CD14-positive monocyte (primary cell): Measurements from ENCODE around the gene IFNA14. TPM values are rescaled to one million over a fixed set of nuclear protein-coding genes. Genes with fewer than 3 reads are reported as not detected.
"Not testable (repeated sequence)": the region's sequence is repeated elsewhere in the genome, so short reads cannot be mapped to it uniquely, and the experiment has no call there.

Experiments used
- DNase-seq, 3 donors: peaks; one replicate each; pipeline ENCODE4 v3.0.0-alpha.2; 2011 to 2022
- H2AFZ ChIP-seq: 2 replicates; pipeline ENCODE4 v1.6.0; 2012; ENCODE audit warnings: mild to moderate bottlenecking, low read depth, low read length, inconsistent platforms; ENCODE audit not compliant: insufficient read depth, poor library complexity, severe bottlenecking
- H3K27ac ChIP-seq, 2 donors: 1 replicate in 1 of 2; 2 replicates in 1 of 2; pipeline ENCODE4 v1.5.1; 2012 to 2013; ENCODE audit warnings: low read length in 2 of 2, control low read depth in 1 of 2, inconsistent platforms in 1 of 2, low read depth in 1 of 2, mild to moderate bottlenecking in 1 of 2
- H3K27me3 ChIP-seq, 2 donors: one replicate each; pipeline versions ENCODE4 v1.6.0 to v1.6.1; 2011 to 2013; ENCODE audit warnings: low read length in 2 of 2; ENCODE audit not compliant: control insufficient read depth in 2 of 2, insufficient read depth in 2 of 2
- H3K36me3 ChIP-seq, 2 donors: replicated peaks in 1 of 2; 1 replicate in 1 of 2; 2 replicates in 1 of 2; pipeline versions ENCODE4 v1.5.1 to v1.6.1; 2012 to 2013; ENCODE audit warnings: low read length in 2 of 2, control low read depth in 1 of 2, inconsistent platforms in 1 of 2, mild to moderate bottlenecking in 1 of 2; ENCODE audit not compliant: insufficient read depth in 2 of 2, control insufficient read depth in 1 of 2
- H3K4me1 ChIP-seq, 2 donors: 1 replicate in 1 of 2; 2 replicates in 1 of 2; pipeline versions ENCODE4 v1.5.1 to v1.6.1; 2012 to 2013; ENCODE audit warnings: low read length in 2 of 2, control low read depth in 1 of 2, inconsistent platforms in 1 of 2, mild to moderate bottlenecking in 1 of 2, moderate library complexity in 1 of 2; ENCODE audit not compliant: insufficient read depth in 2 of 2, control insufficient read depth in 1 of 2
- H3K4me2 ChIP-seq: replicated peaks from 2 replicates; pipeline ENCODE3; 2012; ENCODE audit warnings: low read length, moderate library complexity, mild to moderate bottlenecking; ENCODE audit not compliant: poor library complexity, severe bottlenecking; ENCODE audit errors: extremely low read depth
- H3K4me3 ChIP-seq, 3 experiments: fragments of 200-600 bp in 1 of 3; sonication (generic) in 1 of 3; replicated peaks in 1 of 3; 1 replicate in 2 of 3; 2 replicates in 1 of 3; pipeline ENCODE4 v1.5.1; 2011 to 2013; ENCODE audit warnings: low read length in 3 of 3, mild to moderate bottlenecking in 3 of 3, control low read depth in 2 of 3, low read depth in 2 of 3, inconsistent platforms in 1 of 3, moderate library complexity in 1 of 3
- H3K79me2 ChIP-seq: 2 replicates; pipeline ENCODE4 v1.6.0; 2012; ENCODE audit warnings: mild to moderate bottlenecking, control low read depth, inconsistent platforms, low read length, moderate library complexity; ENCODE audit not compliant: insufficient read depth
- H3K9ac ChIP-seq: 2 replicates; pipeline ENCODE4 v1.6.0; 2017; ENCODE audit warnings: low read length, mild to moderate bottlenecking; ENCODE audit not compliant: insufficient read depth, poor library complexity, severe bottlenecking
- H3K9me3 ChIP-seq, 2 donors: replicated peaks in 1 of 2; 1 replicate in 1 of 2; 2 replicates in 1 of 2; pipeline versions ENCODE4 v1.5.1 to v1.6.1; 2012 to 2013; ENCODE audit warnings: low read length in 2 of 2, control low read depth in 1 of 2; ENCODE audit not compliant: control insufficient read depth in 1 of 2, insufficient read depth in 1 of 2
- H4K20me1 ChIP-seq: 2 replicates; pipeline ENCODE4 v1.6.0; 2012; ENCODE audit warnings: mild to moderate bottlenecking, low read length, control low read depth, moderate library complexity; ENCODE audit not compliant: insufficient read depth
- H3K27ac Mint-ChIP-seq, 7 donors: one replicate each; pipeline ENCODE4 v1.8.0; 2020; ENCODE audit warnings: mild to moderate bottlenecking in 7 of 7, mixed read lengths in 7 of 7, moderate library complexity in 6 of 7, inconsistent platforms in 2 of 7
- H3K27me3 Mint-ChIP-seq, 3 donors: one replicate each; pipeline ENCODE4 v1.8.0; 2021 to 2022; ENCODE audit warnings: low read depth in 3 of 3, mild to moderate bottlenecking in 3 of 3, mixed read lengths in 3 of 3, moderate library complexity in 3 of 3, inconsistent platforms in 1 of 3
- H3K36me3 Mint-ChIP-seq, 2 donors: one replicate each; pipeline ENCODE4 v1.8.0; 2020; ENCODE audit warnings: mixed read lengths in 2 of 2, inconsistent platforms in 1 of 2, mild to moderate bottlenecking in 1 of 2
- H3K4me1 Mint-ChIP-seq: one replicate; pipeline ENCODE4 v1.8.0; 2020; ENCODE audit warnings: mild to moderate bottlenecking, mixed read lengths
- H3K4me3 Mint-ChIP-seq, 2 donors: one replicate each; pipeline ENCODE4 v1.8.0; 2020; ENCODE audit warnings: mild to moderate bottlenecking in 2 of 2, mixed read lengths in 2 of 2, moderate library complexity in 1 of 2
- H3K9me3 Mint-ChIP-seq, 7 donors: one replicate each; pipeline ENCODE4 v1.8.0; 2020 to 2022; ENCODE audit warnings: mixed read lengths in 7 of 7, mild to moderate bottlenecking in 6 of 7, moderate library complexity in 6 of 7, inconsistent platforms in 2 of 7
- WGBS: methylation state at CpG from one replicate; pipeline ENCODE4 v1.1.5; 2013; ENCODE audit warnings: missing lambda C conversion rate; ENCODE audit not compliant: insufficient coverage; 5-methylcytosine and 5-hydroxymethylcytosine counted together
- intact Hi-C, 2 donors: fragments of 100-400 bp; cut with micrococcal nuclease; formaldehyde crosslinking; loops; one replicate each; pipeline versions ENCODE4 v1.15.0 to v1.15.1; 2023
- polyA plus RNA-seq, 3 donors: library from polyadenylated mRNA; depleted of rRNA in 1 of 3; unstranded in 2 of 3; stranded (reverse) in 1 of 3; fragments of 300-500 nt in 2 of 3; fragments of >200 nt in 1 of 3; fragmentation: Illumina TruSeq in 2 of 3; gene quantifications; 1 replicate in 2 of 3; 2 replicates in 1 of 3; pipeline ENCODE4 v1.2.3, GENCODE V29; 2012 to 2021
- TF ChIP-seq, protein P1 (sequence below): fragments of 200-600 bp; IDR thresholded peaks from one replicate; pipeline ENCODE4 v1.8.0; 2022; ENCODE audit warnings: antibody characterized with exemption, mild to moderate bottlenecking

IFNA14 gene
- polyA plus RNA-seq, 3 donors: not detected

DNA sequence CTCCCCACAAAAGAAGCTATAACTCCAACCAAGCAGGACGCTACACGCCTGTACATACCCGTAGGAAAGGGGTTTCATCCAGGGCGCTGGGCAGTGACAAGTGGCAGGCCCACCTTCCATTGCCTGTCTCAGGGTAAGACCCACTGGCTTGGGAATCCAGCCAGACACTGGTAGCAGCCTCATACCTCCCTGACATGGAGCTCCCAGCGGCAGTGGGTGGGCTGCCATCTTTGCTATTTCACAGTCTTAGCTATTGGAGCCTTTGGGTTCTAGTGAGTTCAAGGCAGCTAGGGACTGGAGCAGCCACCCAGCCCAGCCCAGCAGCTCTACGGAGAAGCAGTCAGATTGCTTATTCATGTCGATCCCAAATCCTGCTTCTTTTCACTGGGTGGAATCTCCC lies 29.5 kb downstream of the IFNA14 start:
- no peak overlapping the region for H3K27ac ChIP-seq
- no peak for DNase-seq
- Mint-ChIP-seq H3K4me3 (no peak overlapping the region), H3K9me3 (no peaks in the 10 kb centered on the region), H3K27ac (no peak overlapping the region), H3K27me3 (peaks cover 0 to 2% (median 1%) of the 10 kb centered on the region in 3 donors), H3K4me1 (peaks cover 21% of the 10 kb centered on the region), H3K36me3 (no peaks in the 10 kb centered on the region)
- no peak overlapping the region for H3K9ac ChIP-seq
- no peak overlapping the region for H3K4me3 ChIP-seq
- no peak overlapping the region for H3K4me2 ChIP-seq
- intact Hi-C loops: no loop called here
- TF ChIP-seq, protein P1, sequence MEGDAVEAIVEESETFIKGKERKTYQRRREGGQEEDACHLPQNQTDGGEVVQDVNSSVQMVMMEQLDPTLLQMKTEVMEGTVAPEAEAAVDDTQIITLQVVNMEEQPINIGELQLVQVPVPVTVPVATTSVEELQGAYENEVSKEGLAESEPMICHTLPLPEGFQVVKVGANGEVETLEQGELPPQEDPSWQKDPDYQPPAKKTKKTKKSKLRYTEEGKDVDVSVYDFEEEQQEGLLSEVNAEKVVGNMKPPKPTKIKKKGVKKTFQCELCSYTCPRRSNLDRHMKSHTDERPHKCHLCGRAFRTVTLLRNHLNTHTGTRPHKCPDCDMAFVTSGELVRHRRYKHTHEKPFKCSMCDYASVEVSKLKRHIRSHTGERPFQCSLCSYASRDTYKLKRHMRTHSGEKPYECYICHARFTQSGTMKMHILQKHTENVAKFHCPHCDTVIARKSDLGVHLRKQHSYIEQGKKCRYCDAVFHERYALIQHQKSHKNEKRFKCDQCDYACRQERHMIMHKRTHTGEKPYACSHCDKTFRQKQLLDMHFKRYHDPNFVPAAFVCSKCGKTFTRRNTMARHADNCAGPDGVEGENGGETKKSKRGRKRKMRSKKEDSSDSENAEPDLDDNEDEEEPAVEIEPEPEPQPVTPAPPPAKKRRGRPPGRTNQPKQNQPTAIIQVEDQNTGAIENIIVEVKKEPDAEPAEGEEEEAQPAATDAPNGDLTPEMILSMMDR: no peak
- H4K20me1 ChIP-seq: no peaks in the 10 kb centered on the region
- no peaks in the 10 kb centered on the region for H3K27me3 ChIP-seq
- H3K79me2 ChIP-seq: no peaks in the 10 kb centered on the region
- no peaks in the 10 kb centered on the region for H3K36me3 ChIP-seq
- no peaks in the 10 kb centered on the region for H3K9me3 ChIP-seq
- 98% methylated on average over 7 of the region's 7 CpGs for WGBS
- no peaks in the 10 kb centered on the region for H3K4me1 ChIP-seq
- H2AFZ ChIP-seq: no peak overlapping the region

DNA sequence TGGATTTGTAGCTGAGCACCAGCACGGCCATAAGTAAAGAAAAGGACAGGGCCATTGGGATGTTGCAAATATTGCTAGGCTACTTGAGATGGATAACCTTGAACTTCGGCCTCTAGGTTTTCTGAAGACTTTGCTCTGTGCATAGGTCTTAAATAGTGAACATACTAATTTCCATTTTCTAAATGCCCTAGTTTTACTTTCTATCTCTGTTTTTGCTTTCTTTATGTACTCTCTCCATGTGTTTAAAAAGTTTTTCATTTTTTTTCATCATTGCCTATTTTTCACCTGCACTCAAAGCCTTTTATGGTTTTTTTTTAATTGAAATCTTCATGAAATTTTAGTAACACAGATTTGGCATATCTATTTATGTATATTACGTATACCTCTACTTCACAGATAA lies 32.8 kb downstream of the IFNA14 start, which contains the start of gene IFNA10:
Gene IFNA10, minus strand, starts transcription at position 101 of the 400 bp plus-strand sequence. Its CDS starts 46 bp downstream, at position 55.
- H3K9me3 ChIP-seq, H3K27ac ChIP-seq, H3K4me1 ChIP-seq, H3K27me3 Mint-ChIP-seq, H3K4me3 Mint-ChIP-seq, H2AFZ ChIP-seq, H3K9ac ChIP-seq, H4K20me1 ChIP-seq, H3K4me3 ChIP-seq, intact Hi-C loops, H3K36me3 Mint-ChIP-seq, H3K36me3 ChIP-seq, H3K9me3 Mint-ChIP-seq, H3K4me2 ChIP-seq, DNase-seq, H3K4me1 Mint-ChIP-seq, H3K27ac Mint-ChIP-seq, H3K27me3 ChIP-seq, H3K79me2 ChIP-seq: not testable (repeated sequence)
- no CpG with 5 or more reads among the region's 3 CpGs for WGBS
